Activated CD8-positive, alpha-beta T cell treated with anti-CD3 and anti-CD28 coated beads, Interleukin-2, amount 10 ng/mL, durations not matched to agents 7 days and 5 days (primary cell): ENCODE data around the gene GSTT4. TPM values are rescaled to one million over a fixed set of nuclear protein-coding genes. Genes with fewer than 3 reads are reported as not detected.
"Not testable (repeated sequence)": the region's sequence is repeated elsewhere in the genome, so short reads cannot be mapped to it uniquely, and the experiment has no call there.

ENCODE experiments used
- ATAC-seq: fragments of 150-1000 bp; cut with Tn5 transposase; one replicate; pipeline ENCODE4 v1.10.0; 2021; ENCODE audit warnings: moderate library complexity
- CTCF ChIA-PET: fragments of 350-600 bp; sonication (Branson Sonifier 250); formaldehyde crosslinking; loops from one replicate; lab custom pipeline; 2021; ENCODE audit warnings: antibody characterized with exemption; lab: Charles Lee
- POLR2A ChIA-PET: fragments of 350-600 bp; sonication (Branson Sonifier 250); formaldehyde crosslinking; loops from one replicate; lab custom pipeline; 2021; ENCODE audit warnings: antibody characterized with exemption; lab: Charles Lee
- DNase-seq: peaks from one replicate; pipeline ENCODE4 v3.0.0-alpha.2; 2020
- H3K27ac Mint-ChIP-seq: one replicate; pipeline ENCODE4 v1.8.0; 2021; ENCODE audit warnings: mild to moderate bottlenecking, mixed read lengths
- H3K27me3 Mint-ChIP-seq: one replicate; pipeline ENCODE4 v1.8.0; 2021; ENCODE audit warnings: low read depth, mixed read lengths
- H3K36me3 Mint-ChIP-seq: one replicate; pipeline ENCODE4 v1.8.0; 2021; ENCODE audit warnings: low read depth, mixed read lengths
- H3K4me1 Mint-ChIP-seq: one replicate; pipeline ENCODE4 v1.8.0; 2021; ENCODE audit warnings: low read depth, mixed read lengths
- H3K4me3 Mint-ChIP-seq: one replicate; pipeline ENCODE4 v1.8.0; 2021; ENCODE audit warnings: mild to moderate bottlenecking, mixed read lengths
- H3K9me3 Mint-ChIP-seq: one replicate; pipeline ENCODE4 v1.8.0; 2022; ENCODE audit warnings: mixed read lengths; ENCODE audit not compliant: insufficient read depth
- total RNA-seq, 2 experiments: library from RNA; stranded (reverse); gene quantifications; one replicate each; pipeline ENCODE4 v1.2.3, GENCODE V29; 2021

GSTT4 gene
- total RNA-seq, 2 experiments from 2014 or later: not detected

GRCh38 chr22:23966094-23966493 lies 39.2 kb downstream of the GSTT4 start:
- H3K4me1 Mint-ChIP-seq, POLR2A ChIA-PET, DNase-seq, H3K27ac Mint-ChIP-seq, H3K9me3 Mint-ChIP-seq, H3K27me3 Mint-ChIP-seq, H3K4me3 Mint-ChIP-seq, CTCF ChIA-PET: not testable (repeated sequence)
- ATAC-seq: peak; percentile 41
- H3K36me3 Mint-ChIP-seq: peaks cover 22% of the 10 kb centered on the region

- H3K36me3 Mint-ChIP-seq, H3K9me3 Mint-ChIP-seq, DNase-seq, H3K27me3 Mint-ChIP-seq, H3K4me1 Mint-ChIP-seq, ATAC-seq, CTCF ChIA-PET, H3K27ac Mint-ChIP-seq, POLR2A ChIA-PET, H3K4me3 Mint-ChIP-seq: not testable (repeated sequence)
Measured at GRCh38 chr22:23961084-23961771, 44.0 kb downstream of the GSTT4 start, which contains the start of gene GSTT2B. TSS of gene GSTT2B (minus strand) at chr22:23961195. CDS start at chr22:23961131, 64 bp downstream.

- ATAC-seq: peak; percentile 93
- H3K36me3 Mint-ChIP-seq, H3K9me3 Mint-ChIP-seq, H3K4me3 Mint-ChIP-seq, H3K27me3 Mint-ChIP-seq, H3K27ac Mint-ChIP-seq, H3K4me1 Mint-ChIP-seq, POLR2A ChIA-PET: not testable (repeated sequence)
- CTCF ChIA-PET: interaction anchor here (0.6 to 0.7 kb wide), 2 partner anchors 124 to 219 kb away, joined by 3 to 5 read pairs; no protein-coding TSS in a partner anchor
- DNase-seq: peak; percentile 88
Measured at GRCh38 chr22:23956301-23956900, 48.9 kb downstream of the GSTT4 start.

- H3K27ac Mint-ChIP-seq, ATAC-seq, POLR2A ChIA-PET, H3K4me3 Mint-ChIP-seq, H3K4me1 Mint-ChIP-seq, DNase-seq, H3K27me3 Mint-ChIP-seq, H3K36me3 Mint-ChIP-seq, H3K9me3 Mint-ChIP-seq: not testable (repeated sequence)
- CTCF ChIA-PET: interaction anchor here (0.6 to 0.7 kb wide), 2 partner anchors 125 to 219 kb away, joined by 3 to 5 read pairs; no protein-coding TSS in a partner anchor
Measured at GRCh38 chr22:23955886-23956285, 49.4 kb downstream of the GSTT4 start.

GRCh38 chr22:23954991-23955305 lies 50.3 kb downstream of the GSTT4 start:
- CTCF ChIA-PET, POLR2A ChIA-PET: not testable (repeated sequence)

GRCh38 chr22:23954193-23954990 lies 50.9 kb downstream of the GSTT4 start:
- ATAC-seq, H3K4me1 Mint-ChIP-seq, H3K9me3 Mint-ChIP-seq, H3K27me3 Mint-ChIP-seq, DNase-seq, H3K27ac Mint-ChIP-seq, CTCF ChIA-PET, H3K36me3 Mint-ChIP-seq, POLR2A ChIA-PET, H3K4me3 Mint-ChIP-seq: not testable (repeated sequence)

More at GRCh38 chr22:23954991-23955305, 50.3 kb downstream of the GSTT4 start:
- not testable (repeated sequence) for H3K4me3 Mint-ChIP-seq, H3K4me1 Mint-ChIP-seq, H3K36me3 Mint-ChIP-seq, H3K27me3 Mint-ChIP-seq, H3K27ac Mint-ChIP-seq, ATAC-seq, DNase-seq, H3K9me3 Mint-ChIP-seq

GRCh38 chr22:23953485-23953884 lies 51.8 kb downstream of the GSTT4 start:
- POLR2A ChIA-PET, H3K27me3 Mint-ChIP-seq, H3K9me3 Mint-ChIP-seq, ATAC-seq, DNase-seq, CTCF ChIA-PET, H3K4me1 Mint-ChIP-seq, H3K4me3 Mint-ChIP-seq, H3K27ac Mint-ChIP-seq, H3K36me3 Mint-ChIP-seq: not testable (repeated sequence)

- H3K4me1 Mint-ChIP-seq, POLR2A ChIA-PET, H3K4me3 Mint-ChIP-seq, H3K27ac Mint-ChIP-seq, H3K27me3 Mint-ChIP-seq, CTCF ChIA-PET, DNase-seq, ATAC-seq, H3K36me3 Mint-ChIP-seq, H3K9me3 Mint-ChIP-seq: not testable (repeated sequence)
Measured at GRCh38 chr22:23952794-23953405, 52.4 kb downstream of the GSTT4 start.

- H3K36me3 Mint-ChIP-seq, CTCF ChIA-PET, POLR2A ChIA-PET, H3K4me3 Mint-ChIP-seq, DNase-seq, ATAC-seq, H3K9me3 Mint-ChIP-seq, H3K27ac Mint-ChIP-seq, H3K27me3 Mint-ChIP-seq, H3K4me1 Mint-ChIP-seq: not testable (repeated sequence)
Measured at GRCh38 chr22:23951383-23951782, 53.9 kb downstream of the GSTT4 start.

GRCh38 chr22:23949764-23950163 lies 55.5 kb downstream of the GSTT4 start:
- H3K4me3 Mint-ChIP-seq, DNase-seq, H3K27me3 Mint-ChIP-seq, H3K9me3 Mint-ChIP-seq, CTCF ChIA-PET, H3K27ac Mint-ChIP-seq, ATAC-seq, H3K4me1 Mint-ChIP-seq, POLR2A ChIA-PET, H3K36me3 Mint-ChIP-seq: not testable (repeated sequence)
